ENCODE results near the gene TSKS.
"Not testable (repeated sequence)": the region's sequence is repeated elsewhere in the genome, so short reads cannot be mapped to it uniquely, and the experiment has no call there.

The TSKS gene

GRCh38 chr19:49766007-49766929 is 3.2 kb upstream of the TSKS start:
- peak; percentile 98 for DNase-seq

GRCh38 chr19:49764341-49764740 is 1.2 kb upstream of the TSKS start:
- DNase-seq: no peak

DNA sequence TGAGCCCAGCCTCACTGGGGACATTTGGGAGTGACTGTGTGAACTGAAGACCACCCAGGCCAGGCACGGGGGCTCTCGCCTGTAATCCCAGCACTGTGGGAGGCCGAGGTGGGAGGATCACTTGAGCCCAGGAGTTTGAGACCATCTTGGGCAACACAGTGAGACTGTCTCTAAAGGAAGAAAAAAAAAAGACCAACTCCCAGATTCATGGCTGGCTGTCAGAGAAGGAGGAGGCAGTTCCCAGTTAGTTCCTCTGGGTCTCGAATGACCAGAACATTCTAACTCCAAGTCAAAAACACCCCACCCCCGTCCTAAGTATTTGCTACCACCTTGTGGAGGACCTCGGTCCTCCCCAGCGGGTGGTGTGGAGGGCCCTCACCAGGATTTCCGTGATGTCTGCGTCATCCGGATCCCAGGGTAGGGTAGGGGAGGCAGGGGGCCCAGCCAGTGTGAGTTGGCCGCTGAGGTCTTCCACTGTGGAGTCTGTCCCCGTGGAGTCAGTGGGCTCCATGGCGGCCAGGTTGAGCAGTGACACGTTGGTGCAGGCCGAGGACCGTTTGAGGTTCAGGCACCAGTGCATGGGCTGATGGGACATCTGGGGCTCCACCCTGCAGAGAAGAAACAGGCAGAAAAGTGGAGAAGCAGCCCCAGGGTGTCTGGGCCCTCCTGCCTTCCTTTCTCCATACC is 1.3 kb downstream of the TSKS start:
- DNase-seq: no peak

- no peak for DNase-seq
Observed at GRCh38 chr19:49761249-49761624, 1.9 kb downstream of the TSKS start.

DNA sequence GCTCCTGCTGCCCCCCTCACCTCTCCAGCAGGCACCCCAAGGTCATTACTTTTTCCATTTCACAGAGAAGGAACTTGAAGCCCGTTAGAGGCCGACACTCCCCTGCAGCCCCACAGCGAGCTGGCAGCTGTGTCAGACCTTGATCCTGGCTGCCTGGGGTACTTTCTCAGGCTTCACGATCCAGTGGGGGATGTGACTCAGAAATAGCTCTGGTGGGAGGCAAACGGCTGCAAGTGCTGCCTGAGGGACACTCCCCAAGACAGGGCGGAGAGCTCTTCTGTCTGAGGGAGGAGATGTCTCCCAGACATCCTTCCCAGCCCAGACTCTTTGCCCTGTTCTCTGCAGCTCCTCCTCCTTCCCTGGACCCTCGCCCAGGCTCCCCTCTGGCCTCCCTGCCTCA is 4.8 kb downstream of the TSKS start:
- no peak for DNase-seq

- DNase-seq: no peak
Observed at GRCh38 chr19:49755956-49756355, 7.2 kb downstream of the TSKS start.

GRCh38 chr19:49752701-49753100 is 10.4 kb downstream of the TSKS start:
- no peak for DNase-seq

DNA sequence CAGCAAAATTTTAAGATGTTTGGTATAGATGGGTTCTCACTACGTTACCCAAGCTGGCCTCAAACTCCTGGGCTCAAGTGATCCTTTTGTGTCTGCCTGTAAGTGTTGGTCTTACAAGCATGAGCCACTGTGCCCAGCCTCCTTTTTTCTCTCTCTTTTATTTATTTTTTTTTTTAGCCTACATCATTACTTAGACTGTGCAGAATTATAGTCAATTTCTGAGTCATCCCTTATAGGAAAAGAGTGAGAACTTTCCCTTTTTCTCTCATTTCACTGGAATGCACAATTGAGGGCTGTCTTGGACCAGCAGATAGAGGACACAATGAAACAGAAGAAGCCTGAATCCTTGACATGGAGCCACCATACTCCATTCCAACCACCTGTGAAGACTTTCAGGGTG is 13.3 kb downstream of the TSKS start:
- no peak for DNase-seq

DNA sequence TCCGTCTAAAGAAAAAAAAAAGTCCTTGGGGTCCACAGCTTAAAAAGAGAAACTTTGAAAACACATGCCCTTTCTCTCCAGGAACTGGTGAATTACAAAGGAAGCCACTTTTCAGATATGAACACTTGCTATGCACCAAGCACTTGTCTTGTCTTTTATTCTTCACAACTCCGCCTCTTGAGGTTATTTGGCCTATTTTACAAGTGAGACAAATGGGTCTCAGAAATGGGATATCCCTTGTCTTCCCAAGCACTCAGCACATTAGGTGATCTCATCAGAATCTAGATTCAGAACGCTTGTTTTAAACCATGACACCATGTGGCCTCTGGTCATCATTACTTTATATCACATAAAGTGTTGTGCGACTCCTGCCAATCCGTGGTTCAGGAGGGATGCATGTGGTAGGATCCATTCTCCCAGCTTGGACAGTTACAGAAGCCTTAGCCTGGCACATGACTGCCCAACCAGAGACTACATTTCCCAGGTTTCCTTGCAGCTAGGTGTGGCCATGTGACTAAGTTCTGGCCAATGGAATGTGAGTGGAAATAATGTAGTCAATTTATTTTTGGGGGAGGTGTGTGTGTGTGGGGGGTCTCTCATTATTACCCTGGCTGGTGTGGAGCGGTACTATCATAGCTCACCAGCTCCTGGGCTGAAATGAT is 13.9 kb downstream of the TSKS start:
- DNase-seq: no peak

DNA sequence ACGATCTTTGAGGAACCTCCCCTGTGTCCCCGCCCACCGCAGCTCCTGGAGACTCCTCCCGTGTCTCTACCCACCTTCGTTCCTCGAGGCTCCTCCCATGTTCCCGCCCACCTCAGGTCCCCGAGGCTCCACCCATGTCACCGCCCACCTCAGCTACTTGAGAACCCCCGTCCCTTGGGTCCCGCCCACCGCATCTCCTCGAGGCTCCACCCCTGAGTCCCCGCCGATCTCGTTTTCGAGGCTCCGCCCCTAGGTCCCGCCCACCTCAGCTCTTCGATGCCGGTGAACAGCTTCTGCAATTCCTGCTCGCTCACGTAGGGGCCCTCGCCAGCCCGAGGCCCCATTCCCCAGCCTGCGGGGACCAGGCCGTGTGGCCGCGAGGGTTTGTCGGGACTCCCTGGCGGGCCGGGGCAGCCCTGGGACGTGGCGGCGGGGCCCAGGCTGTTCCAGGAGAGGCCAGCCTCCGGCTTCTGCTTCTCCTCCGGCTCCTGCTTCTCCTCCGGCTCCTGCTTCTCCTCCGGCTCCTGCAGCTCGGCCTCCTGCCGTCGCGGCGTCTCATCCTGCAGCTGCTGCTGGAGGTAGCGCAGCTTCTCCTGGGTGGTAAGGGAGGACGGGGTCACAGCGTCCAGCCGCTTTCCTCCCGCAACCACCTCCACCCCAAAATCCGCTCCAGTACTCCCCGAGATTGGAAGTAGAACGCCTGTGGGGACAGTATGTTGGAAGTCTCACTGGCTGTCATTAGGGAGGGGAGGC is 16.7 kb downstream of the TSKS start:
- peak; percentile 36 for DNase-seq

- no peak for DNase-seq
Observed at GRCh38 chr19:49744946-49745381, 18.1 kb downstream of the TSKS start.

DNA sequence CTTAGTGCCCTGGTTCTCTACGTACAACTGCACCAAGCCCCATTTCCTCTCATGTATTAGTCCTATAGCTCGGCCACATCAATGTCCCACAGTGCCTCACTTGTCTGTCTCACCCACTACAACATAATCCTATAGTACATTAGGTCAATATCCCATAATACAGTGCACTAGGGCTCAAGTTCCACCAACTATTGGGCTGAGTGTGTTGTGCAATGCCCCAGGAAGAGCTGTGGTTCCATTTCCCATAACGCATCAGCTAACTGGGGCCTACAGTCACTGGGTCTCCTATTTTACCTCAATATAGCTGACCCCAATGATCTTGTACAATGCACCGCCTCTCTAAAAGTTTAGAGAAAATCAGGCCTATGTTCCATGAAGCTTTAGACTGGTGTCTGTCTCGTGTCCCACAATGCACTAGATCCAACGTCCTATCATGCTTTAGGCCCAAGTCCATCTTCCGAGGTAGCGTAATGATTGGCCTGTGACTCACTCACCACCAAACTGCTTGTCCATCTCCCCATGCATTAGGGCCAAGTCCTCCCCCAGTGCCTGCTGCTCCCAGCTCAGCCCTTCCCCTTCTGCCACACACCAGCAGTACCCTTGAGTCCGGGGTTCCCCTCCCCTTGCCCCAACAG is 21.8 kb downstream of the TSKS start:
- no peak for DNase-seq

DNA sequence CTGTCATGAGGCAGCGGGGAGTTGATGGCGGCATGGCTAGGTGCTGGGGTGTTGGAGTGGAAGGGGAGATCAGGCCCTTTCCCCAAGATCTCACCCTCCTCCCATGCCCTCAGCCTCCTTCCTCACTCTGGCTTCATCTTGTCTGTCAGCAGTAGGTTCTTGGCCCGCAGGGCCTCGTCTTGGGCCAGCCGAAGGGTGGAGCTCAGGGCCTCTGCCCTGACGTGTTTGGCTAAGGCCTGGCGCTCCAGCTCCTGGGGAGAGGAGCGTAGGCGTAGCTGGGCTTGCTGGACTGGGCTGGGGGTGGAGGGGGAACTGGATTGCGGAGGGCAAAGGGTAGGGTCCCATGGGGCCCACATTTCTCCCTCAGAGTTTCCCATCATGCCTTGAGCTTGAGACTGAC is 23.2 kb downstream of the TSKS start:
- DNase-seq: no peak

DNA sequence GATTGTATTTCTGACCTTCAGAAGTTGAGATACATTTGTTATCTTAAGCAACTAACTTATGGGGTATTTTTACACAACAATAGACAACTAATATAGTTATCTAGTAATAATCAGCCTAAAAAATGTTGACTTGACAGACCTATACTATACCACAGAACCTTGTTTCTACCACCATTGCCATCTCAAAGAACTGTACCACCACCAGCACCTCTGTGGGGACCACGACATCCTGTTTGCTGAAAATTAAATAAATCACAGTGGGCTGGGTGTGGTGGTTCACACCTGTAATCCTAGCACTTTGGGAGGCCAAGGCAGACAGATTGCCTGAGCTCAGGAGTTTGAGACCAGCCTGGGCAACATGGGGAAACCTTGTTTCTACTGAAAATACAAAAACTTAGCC is 24.0 kb downstream of the TSKS start:
- no peak for DNase-seq

DNA sequence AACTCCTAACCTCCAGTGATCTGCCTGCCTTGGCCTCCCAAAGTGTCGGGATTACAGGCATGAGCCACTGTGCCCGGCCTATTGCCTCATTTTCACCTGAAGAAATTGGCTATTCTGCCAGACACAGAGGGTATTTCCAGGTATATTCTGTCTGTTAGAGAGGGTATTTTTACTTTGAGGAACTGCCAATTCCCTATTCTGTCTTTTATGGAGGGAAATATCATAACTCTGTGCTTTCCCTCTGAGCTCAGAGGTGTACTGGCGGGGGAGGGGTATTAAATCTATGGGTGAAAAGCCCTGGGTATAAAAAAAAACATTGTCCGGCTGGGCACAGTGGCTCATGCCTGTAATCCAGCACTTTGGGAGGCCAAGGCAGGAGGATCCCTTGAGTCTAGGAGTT is 24.8 kb downstream of the TSKS start:
- DNase-seq: no peak

DNA sequence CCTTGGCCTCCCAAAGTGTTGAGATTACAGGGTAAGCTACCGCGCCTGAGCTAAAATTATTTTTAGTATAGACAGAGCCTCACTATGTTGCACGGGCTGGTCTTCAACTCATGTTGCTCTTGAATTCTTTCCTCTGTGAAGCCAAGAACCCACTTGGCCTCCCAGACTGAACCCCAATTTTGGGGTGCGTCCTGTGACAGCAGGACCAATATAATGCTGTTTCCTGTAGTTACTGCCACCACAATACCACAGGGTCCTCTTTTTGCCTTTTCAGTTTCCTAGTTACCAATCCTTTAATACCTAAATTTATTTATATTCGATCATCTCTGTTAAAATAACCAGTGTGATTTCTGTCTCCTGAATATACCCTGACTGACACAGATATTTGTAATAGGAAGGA is 32.9 kb downstream of the TSKS start:
- DNase-seq: no peak

DNA sequence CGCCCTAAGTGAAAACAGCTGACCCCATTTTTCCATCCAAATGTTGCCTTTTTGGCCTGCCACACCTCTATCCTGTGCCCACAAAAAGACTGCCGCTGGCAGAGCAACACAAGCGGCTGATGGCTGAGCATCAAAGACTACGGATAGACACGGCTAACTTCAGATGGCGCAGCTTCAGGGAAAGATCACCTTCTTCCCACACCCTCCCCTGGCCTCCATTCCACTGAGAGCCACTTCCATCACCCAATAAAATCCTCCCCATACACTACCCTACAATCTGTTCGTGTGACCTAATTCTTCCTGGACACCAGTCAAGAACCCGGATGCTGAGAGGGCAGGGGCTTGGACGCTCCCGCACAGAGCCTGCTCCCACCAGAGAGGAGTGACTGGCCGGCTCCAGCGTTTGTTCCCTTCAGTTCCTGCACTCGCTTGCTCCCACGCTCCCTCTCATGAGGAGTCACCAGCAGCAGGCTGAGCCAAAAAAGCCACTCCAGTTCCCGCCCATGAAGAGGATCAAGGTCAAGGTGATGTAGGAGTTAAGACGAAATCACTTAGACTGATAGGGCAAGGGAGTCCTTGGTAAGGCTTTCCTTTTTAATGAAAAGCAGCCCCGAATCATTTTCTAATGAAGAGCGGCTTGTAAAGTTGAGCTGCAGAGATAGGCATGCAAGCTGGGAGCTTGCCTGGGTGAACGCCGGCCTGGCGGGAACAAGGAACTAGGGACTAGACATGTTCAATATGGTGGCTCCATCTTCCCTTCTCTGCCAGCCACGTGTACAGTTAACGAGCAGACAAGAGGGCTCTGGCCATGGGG is 35.7 kb downstream of the TSKS start:
- DNase-seq: no peak

- DNase-seq: not testable (repeated sequence)
Observed at GRCh38 chr19:49719420-49719819, 43.7 kb downstream of the TSKS start.

GRCh38 chr19:49718991-49719390 is 44.1 kb downstream of the TSKS start:
- no peak for DNase-seq

DNA sequence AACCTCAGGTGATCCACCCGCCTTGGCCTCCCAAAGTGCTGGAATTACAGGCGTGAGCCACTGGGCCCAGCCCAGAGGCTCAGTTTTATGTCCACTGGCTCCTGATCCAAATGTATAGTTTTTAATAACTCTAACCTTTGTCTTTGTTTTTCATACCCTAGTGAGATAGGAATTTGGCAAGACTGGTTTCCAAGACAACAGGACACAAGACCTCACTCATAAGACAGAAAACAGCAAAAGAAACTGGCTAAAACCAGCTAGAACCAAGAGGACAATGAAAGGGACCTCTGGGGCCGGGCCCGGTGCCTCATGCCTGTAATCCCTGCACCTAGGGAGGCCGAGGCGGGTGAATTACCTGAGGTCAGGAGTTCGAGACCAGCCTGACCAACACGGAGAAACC is 44.6 kb downstream of the TSKS start:
- no peak for DNase-seq

DNA sequence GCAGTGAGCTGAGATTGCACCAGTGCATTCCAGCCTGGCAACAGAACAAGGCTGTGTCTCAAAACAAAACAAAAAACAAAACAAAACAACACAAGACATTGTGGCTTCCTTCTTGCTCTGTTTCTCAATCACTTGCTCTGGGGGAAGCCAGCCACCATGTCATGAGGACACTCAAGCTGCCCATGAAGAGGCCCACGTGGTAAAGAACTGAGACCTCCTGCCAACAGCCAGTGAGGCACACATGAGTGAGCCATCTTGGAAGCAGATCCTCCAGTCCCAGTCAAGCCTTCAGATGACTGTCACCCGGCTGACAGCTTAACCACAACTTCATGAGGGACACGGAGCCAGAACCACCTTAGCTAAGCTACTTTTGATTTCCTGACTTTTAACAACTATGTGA is 47.0 kb downstream of the TSKS start:
- DNase-seq: no peak

All from activated CD8-positive, alpha-beta memory T cell treated with anti-CD3 and anti-CD28 coated beads, Interleukin-2, amount 50 U/mL, for 4 hours (primary cell).